ENCODE data around the gene OR6S1.

- TF ChIP-seq CTCF (IDR thresholded peaks at IDR 0.05; ENCODE audit: extremely low read depth in 1 of 2, insufficient read depth in 1 of 2, low read depth in 1 of 2, low read length in 2 of 2) (no peak), POLR2AphosphoS5 (IDR thresholded peaks at IDR 0.05; ENCODE audit: insufficient read depth, low read depth, low read length) (no peak), JUN (IDR thresholded peaks at IDR 0.05; ENCODE audit: borderline replicate concordance, insufficient read depth, insufficient read length, low read depth) (no peak), POLR2A (IDR thresholded peaks at IDR 0.05; ENCODE audit: low read depth, low read length) (no peak), GATA2 (IDR thresholded peaks at IDR 0.05; ENCODE audit: insufficient read depth, insufficient read length, low read depth, low read length) (no peak), EZH2 (IDR thresholded peaks at IDR 0.05; ENCODE audit: borderline replicate concordance, low read depth, low read length, severe bottlenecking) (no peak), MAX (IDR thresholded peaks at IDR 0.05; ENCODE audit: insufficient read depth, insufficient read length) (no peak), MYC (IDR thresholded peaks at IDR 0.05; ENCODE audit: low read depth, low read length) (no peak)
Observed at GRCh38 chr14:20658246-20658645, 16.8 kb upstream of the OR6S1 start.
